MV-4-11 (cell line): ENCODE measurements around the gene RNF166.
A peak's percentile ranks its signal among the peaks of the same experiment; 100 is the strongest.

ENCODE experiments used
- DNase-seq: peaks from one replicate; lab custom pipeline; 2025; lab: John Stamatoyannopoulos, UW

The RNF166 gene

DNA sequence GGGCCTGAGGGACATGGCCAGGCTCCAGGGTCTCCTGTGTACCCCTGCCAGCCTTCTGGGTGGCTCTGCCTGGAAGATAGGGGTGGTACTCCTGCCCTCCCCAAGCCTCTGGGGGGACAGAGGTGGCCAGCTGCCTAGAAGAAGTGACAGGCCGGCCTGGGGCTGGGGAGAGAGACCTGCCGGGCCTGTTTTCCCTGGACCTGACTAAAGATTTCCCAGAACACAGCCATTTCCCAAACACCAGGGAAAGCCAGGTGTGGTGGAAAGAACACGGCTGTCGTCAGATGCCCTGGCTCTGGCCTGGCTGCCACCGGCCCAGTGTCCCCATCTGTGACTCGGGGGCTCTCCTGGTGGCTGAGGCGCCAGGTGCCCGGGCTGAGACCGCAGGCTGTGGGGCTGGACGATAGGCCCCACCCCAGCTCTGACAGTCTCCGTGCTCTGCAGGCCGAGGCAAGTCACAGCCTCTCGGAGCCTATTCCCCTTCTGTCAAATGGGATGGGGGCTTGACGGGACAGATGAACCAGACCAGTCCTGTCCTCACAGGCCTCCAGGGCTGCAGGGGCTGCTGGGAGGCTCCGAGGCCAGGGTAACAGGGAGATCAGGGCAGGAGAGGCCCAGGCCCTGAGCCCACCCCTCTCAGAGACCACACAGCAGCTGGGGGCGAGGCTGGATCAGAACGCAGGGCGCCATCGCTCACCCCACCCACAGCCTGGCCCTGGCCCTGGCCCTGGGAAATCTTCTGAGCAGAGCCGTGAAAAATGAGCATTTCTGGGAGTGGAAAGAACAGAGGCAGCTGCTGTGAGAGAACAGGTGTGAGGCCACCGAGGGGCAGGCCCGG, 33.1 kb upstream of the RNF166 start:
- no peak for DNase-seq

DNA sequence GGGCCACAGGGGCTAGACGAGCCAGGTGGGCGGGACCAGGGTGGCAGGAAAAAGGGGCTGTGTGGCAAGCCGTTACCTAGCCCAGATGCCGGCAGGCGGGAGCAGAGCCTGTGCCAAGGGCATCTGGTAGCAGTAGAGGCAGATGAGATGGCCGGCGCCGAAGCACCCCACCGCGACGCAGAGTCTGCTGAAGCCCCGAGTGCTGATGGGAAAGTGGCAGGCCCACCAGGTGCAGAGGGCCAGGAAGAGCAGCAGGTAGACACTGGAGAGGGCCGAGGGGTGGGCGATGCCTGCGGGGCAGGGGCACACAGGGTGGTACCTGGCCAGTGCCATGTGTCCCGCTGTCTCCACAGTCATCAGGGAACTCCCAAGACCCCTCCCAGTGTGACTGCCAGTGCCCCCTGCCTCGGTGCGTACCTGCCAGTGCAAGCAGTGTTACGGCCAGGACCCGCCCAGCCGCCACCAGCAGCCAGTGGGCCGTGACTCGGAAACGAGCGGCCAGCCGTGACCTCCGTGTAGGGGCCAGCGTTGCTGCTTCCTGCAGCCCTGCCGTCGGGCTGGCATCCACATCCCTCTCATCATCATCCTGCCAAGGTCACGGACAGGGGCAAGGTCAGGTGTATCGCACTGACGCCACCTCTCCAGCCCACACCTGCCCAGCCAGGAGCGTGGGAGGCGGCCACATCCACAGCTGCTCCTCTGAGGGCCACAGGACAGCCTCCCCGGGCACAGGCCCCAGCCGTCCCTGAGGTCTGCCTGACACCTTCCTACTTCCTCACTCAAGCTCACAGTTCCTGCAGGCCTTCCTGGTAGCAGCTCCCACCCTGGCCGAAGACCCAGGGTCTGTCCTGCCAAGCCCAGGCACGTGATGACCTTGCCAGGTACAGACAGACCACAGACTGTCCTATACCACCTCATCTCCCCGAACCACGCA, 32.2 kb upstream of the RNF166 start:
- no peak for DNase-seq

GRCh38 chr16:88737298-88738150, 31.3 kb upstream of the RNF166 start:
- DNase-seq, result peak; percentile 48

DNA sequence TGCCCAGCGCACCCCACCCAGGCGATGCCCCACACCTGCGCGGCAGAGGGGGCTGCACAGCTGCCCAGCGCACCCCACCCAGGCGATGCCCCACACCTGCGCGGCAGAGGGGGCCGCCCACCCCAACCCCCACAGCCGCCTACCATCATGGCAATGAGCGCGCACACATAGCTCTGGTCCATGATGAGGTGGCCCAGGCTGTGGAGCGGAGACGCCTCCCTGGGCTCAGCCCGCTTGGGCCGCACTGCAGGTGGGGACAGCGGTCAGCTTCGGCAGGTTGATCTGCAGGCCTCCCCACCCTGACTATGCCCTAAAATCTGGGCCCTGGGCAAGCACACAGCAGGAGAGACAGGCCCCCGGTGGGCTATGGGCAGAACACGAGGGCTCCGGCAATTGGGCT, 30.3 kb upstream of the RNF166 start:
- no peak for DNase-seq

DNA sequence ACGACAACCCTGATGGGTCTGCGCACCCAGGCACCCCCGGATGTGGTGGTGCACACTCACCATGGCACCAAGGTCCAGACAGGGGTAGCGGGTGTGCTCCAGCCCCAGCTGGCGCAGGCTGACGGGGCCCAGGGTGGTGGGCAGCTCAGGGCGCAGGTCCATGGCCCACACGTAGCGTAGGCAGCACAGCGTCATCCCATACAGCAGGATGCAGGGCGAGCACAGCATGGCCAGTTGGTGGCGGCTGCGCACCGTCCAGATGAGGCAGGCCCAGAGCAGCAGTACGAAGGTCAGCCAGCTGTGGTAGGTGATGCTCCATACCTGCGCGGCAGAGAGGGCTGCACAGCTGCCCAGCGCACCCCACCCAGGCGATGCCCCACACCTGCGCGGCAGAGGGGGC, 29.9 kb upstream of the RNF166 start:
- no peak for DNase-seq

GRCh38 chr16:88735616-88736015, 29.4 kb upstream of the RNF166 start:
- no peak for DNase-seq

DNA sequence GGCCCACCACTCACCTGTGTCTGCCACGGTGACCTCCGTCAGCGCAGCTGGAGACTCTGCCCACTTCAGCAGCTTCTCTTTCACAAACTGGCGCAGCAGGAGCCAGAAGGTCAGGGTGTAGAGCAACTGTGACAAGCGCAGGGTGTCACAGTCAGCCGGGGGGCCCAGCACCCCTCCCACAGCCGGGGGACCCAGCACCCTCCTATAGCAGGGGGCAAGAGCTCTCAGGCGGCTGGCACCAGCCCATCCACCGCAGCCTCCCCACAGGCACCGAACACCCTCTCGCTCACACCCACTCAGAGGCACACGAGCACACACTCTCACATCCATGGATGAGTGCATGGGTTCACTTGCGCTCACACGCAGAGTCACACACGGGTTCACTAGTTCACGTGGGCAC, 28.9 kb upstream of the RNF166 start:
- no peak for DNase-seq

- DNase-seq, result no peak
Observed at GRCh38 chr16:88734361-88734728, 28.1 kb upstream of the RNF166 start.

- DNase-seq, result no peak
Observed at GRCh38 chr16:88733630-88734360, 27.6 kb upstream of the RNF166 start.

DNA sequence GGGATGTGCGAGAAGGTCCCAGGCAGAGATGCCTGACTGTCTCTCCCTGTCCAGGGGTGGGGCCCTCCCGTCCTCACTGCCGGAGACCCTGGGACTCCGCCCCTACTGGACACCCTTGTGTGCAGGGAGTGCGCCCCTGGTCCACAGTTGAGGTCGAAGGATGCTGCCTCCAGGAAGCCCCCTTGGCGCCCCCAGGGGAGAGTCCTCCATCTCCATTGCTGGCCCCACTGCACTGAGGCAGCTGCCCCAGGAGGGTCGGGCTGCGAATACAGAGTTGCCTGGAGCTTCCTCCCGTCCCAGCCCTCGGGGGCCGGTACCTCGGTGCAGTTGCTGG, 26.7 kb upstream of the RNF166 start:
- DNase-seq, result no peak

GRCh38 chr16:88732172-88732960, 26.2 kb upstream of the RNF166 start:
- DNase-seq, result no peak

- no peak for DNase-seq
Observed at GRCh38 chr16:88731699-88732098, 25.5 kb upstream of the RNF166 start.

DNA sequence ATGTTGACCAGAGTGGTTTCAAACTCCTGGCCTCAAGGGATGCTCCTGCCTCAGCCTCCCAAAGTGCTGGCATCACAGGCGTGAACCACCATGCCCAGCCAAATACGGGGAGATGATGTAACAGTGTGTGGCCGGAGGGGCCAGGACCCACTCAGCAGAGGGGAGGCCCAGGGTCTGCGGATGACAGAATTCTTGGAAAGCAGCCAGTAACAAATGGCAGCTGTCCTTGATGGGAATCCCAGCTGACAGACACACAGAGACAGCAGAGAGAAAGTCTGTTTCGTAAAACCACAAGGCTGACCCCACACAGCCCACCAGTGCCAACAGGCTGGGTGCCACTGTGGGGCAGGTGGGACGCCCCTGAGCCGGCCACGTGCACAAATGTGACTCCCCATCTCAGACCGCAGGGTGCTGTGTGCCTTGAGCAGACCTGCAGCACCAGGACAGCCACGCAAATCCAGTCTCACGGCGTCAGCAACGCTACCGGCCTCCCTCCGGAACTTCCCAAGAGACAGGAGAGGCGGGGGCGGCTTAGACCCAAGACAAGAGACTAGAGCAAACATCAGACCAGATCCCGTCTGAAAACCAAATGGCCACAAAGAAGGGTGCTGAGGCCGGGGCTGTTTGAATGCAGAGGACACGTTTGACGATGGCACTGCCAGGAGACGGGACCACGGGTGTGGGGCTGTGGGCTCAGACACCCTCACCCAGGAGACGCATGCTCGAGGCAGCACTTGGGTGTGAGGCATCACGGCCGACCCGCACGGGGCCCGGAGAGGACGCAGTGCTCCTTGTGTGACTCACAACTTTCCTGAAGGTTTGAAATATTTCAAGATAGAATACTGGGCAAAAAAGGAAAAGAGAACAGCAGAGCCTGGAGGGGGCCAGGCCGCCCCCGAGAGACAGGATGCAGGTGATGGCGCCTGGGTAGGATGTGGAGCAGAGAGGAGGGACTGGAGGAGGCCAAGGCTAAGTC, 24.7 kb upstream of the RNF166 start:
- no peak for DNase-seq

DNA sequence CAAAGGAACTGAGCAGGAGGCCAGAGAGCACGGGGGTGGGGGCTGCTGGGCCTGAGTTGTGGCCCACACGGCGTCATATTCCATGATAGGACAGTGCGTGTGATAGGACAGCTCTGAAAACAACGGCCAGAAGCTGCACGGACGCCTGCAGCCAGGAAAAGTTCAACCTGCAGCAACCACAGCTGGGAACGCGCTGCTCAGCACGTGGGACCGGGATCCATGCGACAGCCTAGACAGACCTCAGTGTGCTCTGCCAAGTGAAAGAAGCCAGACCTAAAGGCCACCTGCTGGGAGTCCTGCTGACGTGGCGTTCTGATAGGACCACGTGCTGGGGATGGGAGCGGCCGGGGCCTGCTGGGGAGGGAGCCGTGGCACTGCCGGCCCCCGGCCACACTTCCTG, 21.7 kb upstream of the RNF166 start:
- no peak for DNase-seq

DNA sequence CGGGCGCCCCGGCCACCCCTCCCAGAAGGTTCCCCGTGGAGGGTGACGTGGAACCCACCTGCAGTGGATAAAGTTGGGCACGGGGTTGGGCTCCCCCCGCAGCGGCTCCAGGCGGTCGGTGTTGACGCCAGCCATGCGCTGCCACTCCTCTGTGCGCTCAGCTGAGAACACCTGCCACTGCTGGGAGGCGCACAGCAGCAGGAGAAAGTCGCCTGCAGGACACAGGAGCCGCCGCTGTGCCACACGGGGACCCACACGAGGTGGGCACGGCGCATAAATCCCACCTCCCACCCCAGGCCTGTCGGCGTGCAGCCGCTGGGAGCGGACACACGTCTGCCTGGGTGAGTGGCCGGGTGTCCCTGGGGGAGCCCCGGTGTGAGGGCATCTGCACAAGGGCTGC, 20.8 kb upstream of the RNF166 start:
- DNase-seq, result no peak

GRCh38 chr16:88726408-88726749, 20.2 kb upstream of the RNF166 start:
- DNase-seq, result no peak

DNA sequence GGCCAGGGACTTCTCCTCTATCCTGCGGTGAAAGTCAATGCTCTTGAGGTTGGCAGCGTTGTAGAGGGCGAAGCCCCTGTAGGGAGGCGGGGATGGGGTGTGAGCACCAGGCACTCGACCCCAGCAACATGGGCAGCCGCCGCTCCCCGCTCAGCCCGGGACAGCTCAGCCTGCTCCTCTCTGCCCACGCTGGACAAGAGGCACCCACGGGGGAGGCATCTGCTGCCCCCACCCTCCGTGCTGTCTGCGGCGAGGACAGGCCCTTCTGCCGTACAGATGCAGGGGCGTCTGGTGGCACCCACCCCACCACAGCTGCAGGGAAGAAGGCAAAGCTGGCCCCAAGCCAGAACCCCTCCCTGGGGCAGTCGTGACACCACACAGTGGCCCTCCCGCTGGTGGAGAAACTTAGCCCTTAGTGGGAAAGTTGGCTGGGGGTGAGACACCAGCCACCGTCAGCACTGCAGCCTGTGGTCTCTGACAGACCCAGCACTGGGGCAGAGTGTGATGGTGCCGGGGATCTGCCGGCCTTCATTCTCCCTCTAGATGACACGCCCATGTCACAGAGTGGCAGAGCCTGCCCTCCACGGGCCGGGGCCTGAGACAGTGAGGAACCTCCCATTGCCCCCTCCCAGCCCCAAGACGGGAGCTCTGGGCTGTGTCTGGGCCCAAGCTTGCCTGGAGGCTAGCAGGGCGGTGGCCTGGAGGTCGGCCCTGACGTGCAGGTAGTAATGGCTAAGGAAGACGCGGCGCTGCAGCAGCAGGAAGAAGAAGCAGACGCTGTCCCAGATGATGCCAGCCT, 19.6 kb upstream of the RNF166 start:
- no peak for DNase-seq

GRCh38 chr16:88724855-88725555, 18.8 kb upstream of the RNF166 start:
- no peak for DNase-seq
